K562 (cell line): Measurements from ENCODE around the gene OSBP2. TPM values are rescaled to one million over a fixed set of nuclear protein-coding genes. Genes with fewer than 3 reads are reported as not detected.

Experiments used
- ATAC-seq: fragments of 200-7000 bp; cut with Tn5 transposase; 3 replicates; pipeline ENCODE4 v1.9.1; 2020; ENCODE audit warnings: moderate library complexity
- BruUV-seq: library from RNA; stranded (reverse); fragments of 400-500 nt; replicated peaks from 2 replicates; lab custom pipeline; 2021; lab: Mats Ljungman, UMichigan
- CTCF ChIA-PET: fragments of 300-600 bp; formaldehyde crosslinking; extraction: SDS; loops from one replicate; lab custom pipeline; 2021; ENCODE audit warnings: low intra/inter-chr PET ratio; lab: Yijun Ruan, JAX
- POLR2A ChIA-PET: fragments of 300-600, 350-650 bp; sonication (Branson Sonifier 250); formaldehyde crosslinking; extraction: SDS; loops from one replicate; lab custom pipeline; 2021; ENCODE audit warnings: antibody characterized with exemption, inconsistent platforms; lab: Yijun Ruan, JAX
- DNase-seq, 4 experiments: peaks; one replicate each; pipeline versions ENCODE4 v3.0.0 to v3.0.0-alpha.2; 2011 to 2018; ENCODE audit warnings: low spot score in 3 of 4, mixed read lengths in 3 of 4; ENCODE audit errors: extremely low read depth in 1 of 4
- FAIRE-seq: peaks from 2 replicates; lab custom pipeline; 2011; peaks lifted over from hg19 to GRCh38; lab: Jason Lieb, UNC
- H2AFZ ChIP-seq: 2 replicates; pipeline ENCODE4 v1.6.0; 2011; ENCODE audit warnings: low read depth, low read length, control low read depth, inconsistent platforms
- H3K27ac ChIP-seq: fragments of 200-600 bp; 3 replicates; pipeline ENCODE4 v1.8.0; 2011; ENCODE audit warnings: low read depth, mild to moderate bottlenecking, control low read depth, inconsistent platforms, low read length, moderate library complexity, mixed read lengths; ENCODE audit errors: extremely low read depth
- H3K27me3 ChIP-seq, 2 experiments: fragments of 300-600 bp in 1 of 2; 2 replicates in 1 of 2; 3 replicates in 1 of 2; pipeline versions ENCODE4 v1.6.0 to v1.8.0; 2011; ENCODE audit warnings: inconsistent platforms in 2 of 2, low read length in 2 of 2, mild to moderate bottlenecking in 1 of 2, mixed read lengths in 1 of 2, moderate library complexity in 1 of 2; ENCODE audit not compliant: control insufficient read depth in 2 of 2, insufficient read depth in 2 of 2
- H3K36me3 ChIP-seq: fragments of 300-600 bp; 3 replicates; pipeline ENCODE4 v1.8.0; 2011; ENCODE audit warnings: mild to moderate bottlenecking, low read length, inconsistent platforms; ENCODE audit not compliant: control insufficient read depth, insufficient read depth
- H3K4me1 ChIP-seq, 2 experiments: fragments of 200-600 bp in 1 of 2; replicated peaks in 1 of 2; 2 replicates in 1 of 2; 3 replicates in 1 of 2; pipeline versions ENCODE4 v1.5.1 to v1.8.0; 2011; ENCODE audit warnings: inconsistent platforms in 2 of 2, low read length in 2 of 2, mild to moderate bottlenecking in 1 of 2, mixed read lengths in 1 of 2, moderate library complexity in 1 of 2; ENCODE audit not compliant: control insufficient read depth in 2 of 2, insufficient read depth in 2 of 2
- H3K4me2 ChIP-seq: 2 replicates; pipeline ENCODE4 v1.6.1; 2011; ENCODE audit warnings: low read length, control low read depth, inconsistent platforms, mixed read lengths; ENCODE audit not compliant: insufficient read depth
- H3K4me3 ChIP-seq: fragments of 200-600 bp; sonication (generic), shearing (Covaris generic); 2 replicates; pipeline ENCODE4 v1.5.1; 2016; ENCODE audit warnings: control low read depth, inconsistent platforms
- H3K79me2 ChIP-seq: fragments of 200-600 bp; 3 replicates; pipeline ENCODE4 v1.8.0; 2011; ENCODE audit warnings: low read length, inconsistent platforms; ENCODE audit not compliant: control insufficient read depth, insufficient read depth
- H3K9ac ChIP-seq, 2 experiments: 2 replicates each; pipeline versions ENCODE4 v1.6.0 to v1.6.1; 2011; ENCODE audit warnings: low read depth in 2 of 2, low read length in 2 of 2, control low read depth in 1 of 2, inconsistent platforms in 1 of 2, mild to moderate bottlenecking in 1 of 2, mixed read lengths in 1 of 2; ENCODE audit not compliant: insufficient read depth in 1 of 2
- H3K9me1 ChIP-seq: one replicate; pipeline ENCODE4 v1.6.0; 2011; ENCODE audit warnings: inconsistent platforms, mild to moderate bottlenecking, low read length, moderate library complexity; ENCODE audit not compliant: control insufficient read depth, insufficient read depth
- H3K9me3 ChIP-seq: replicated peaks from 2 replicates; pipeline ENCODE4 v1.5.1; 2011; ENCODE audit warnings: low read depth, low read length, inconsistent platforms; ENCODE audit not compliant: control insufficient read depth, insufficient read depth
- H4K20me1 ChIP-seq: replicated peaks from 2 replicates; pipeline ENCODE4 v1.6.1; 2011; ENCODE audit warnings: low read length, inconsistent platforms, mixed read lengths; ENCODE audit not compliant: control insufficient read depth, insufficient read depth
- ELF4 ChIP-seq: fragments of 450-650 bp; formaldehyde crosslinking; IDR thresholded peaks from 2 replicates; pipeline ENCODE4 v1.4.0; 2022; ENCODE audit warnings: missing genetic modification characterization
- POU5F1 ChIP-seq: fragments of 150-350 bp; IDR thresholded peaks from 2 replicates; pipeline ENCODE4 v1.6.1; 2014; ENCODE audit warnings: borderline replicate concordance, low read length, low read depth, mild to moderate bottlenecking; ENCODE audit not compliant: partially characterized antibody
- TRIM28 ChIP-seq: fragments of 450-650 bp; IDR thresholded peaks from 2 replicates; pipeline ENCODE4 v1.6.1; 2017
- ZKSCAN1 ChIP-seq: fragments of 150-350 bp; IDR thresholded peaks from 2 replicates; pipeline ENCODE4 v1.6.1; 2016; ENCODE audit warnings: low read depth, low read length
- WGBS: fragments of 100-300 bp; shearing (Covaris generic); methylation state at CpG from one replicate; pipeline ENCODE4 v1.1.6; 2016; ENCODE audit warnings: low coverage, mixed read lengths; ENCODE audit not compliant: insufficient coverage; ENCODE audit errors: missing lambda C conversion rate; 5-methylcytosine and 5-hydroxymethylcytosine counted together
- in situ Hi-C: fragments of 300-500 bp; cut with MboI; formaldehyde crosslinking; loops from 4 replicates; pipeline ENCODE4 v1.15.0; 2018; ENCODE audit warnings: inconsistent platforms, mixed read lengths
- intact Hi-C: fragments of 100-400 bp; cut with micrococcal nuclease; formaldehyde crosslinking; loops from 2 replicates; pipeline ENCODE4 v1.14.2; 2022
- polyA plus RNA-seq, 8 experiments: library from polyadenylated mRNA; depleted of rRNA in 4 of 8; stranded (reverse) in 5 of 8; unstranded in 3 of 8; fragments of >200 nt; fragmentation: Nextera tagmentation in 2 of 8; fragmentation: Illumina TruSeq in 1 of 8; extraction: Ambion mirVana in 2 of 8; extraction: Trizol in 1 of 8; gene quantifications; 2 replicates each; pipeline versions ENCODE4 v1.2.1 to v1.2.3, GENCODE V29; 2011 to 2014; ENCODE audit warnings: inconsistent platforms in 1 of 8, missing spikeins in 1 of 8
- total RNA-seq, 7 experiments: library from RNA; depleted of rRNA in 6 of 7; stranded (reverse); fragments of >200 nt in 6 of 7; fragmentation: Illumina TruSeq in 2 of 7; extraction: Trizol in 2 of 7; gene quantifications; 2 replicates each; pipeline versions ENCODE4 v1.2.1 to v1.2.3, GENCODE V29; 2011 to 2021; ENCODE audit warnings: low replicate concordance in 1 of 7
- TF ChIP-seq, protein P1 (sequence below): fragments of 250-450 bp; sonication (Bioruptor Pico); IDR thresholded peaks from 2 replicates; pipeline ENCODE4 v1.5.1; 2021; ENCODE audit warnings: mild to moderate bottlenecking

OSBP2 gene
- total and polyA plus RNA-seq, 9 of the 15 experiments (the other 6 are each of a cell fraction or from before 2014, with no cell fraction given), result 0.52 to 29.5 (median 21.6) TPM

- TF ChIP-seq ZKSCAN1 (no peak), POU5F1 (no peak)
- TF ChIP-seq, all 486 proteins: peak for 0
Measured at GRCh38 chr22:30887453-30887852, 192.8 kb downstream of the OSBP2 start (continued).

GRCh38 chr22:30887861-30888260 is 193.2 kb downstream of the OSBP2 start:
- ChIA-PET CTCF (no interaction called here), POLR2A (no interaction called here)
- Histone ChIP-seq H4K20me1 (0 out of 2 replicates have a peak, but pooled peaks cover 6% of the 10 kb centered on the region), H2AFZ (no peak overlapping the region), H3K79me2 (peaks cover 24% of the 10 kb centered on the region), H3K4me2 (no peak overlapping the region), H3K36me3 (peaks cover 63% of the 10 kb centered on the region; the same call in 2 of the 3 replicates), H3K4me1 (peaks cover 9 to 38% of the 10 kb centered on the region in 2 experiments; a peak in 4 of 5 replicates), H3K9me3 (no peaks in the 10 kb centered on the region), H3K4me3 (no peak overlapping the region), H3K9me1 (no peaks in the 10 kb centered on the region), H3K9ac (no peak overlapping the region), H3K27ac (no peak overlapping the region), H3K27me3 (no peaks in the 10 kb centered on the region)
- TF ChIP-seq TRIM28 (no peak), ELF4 (CRISPR knock-in tag) (no peak)
- TF ChIP-seq, protein P1, sequence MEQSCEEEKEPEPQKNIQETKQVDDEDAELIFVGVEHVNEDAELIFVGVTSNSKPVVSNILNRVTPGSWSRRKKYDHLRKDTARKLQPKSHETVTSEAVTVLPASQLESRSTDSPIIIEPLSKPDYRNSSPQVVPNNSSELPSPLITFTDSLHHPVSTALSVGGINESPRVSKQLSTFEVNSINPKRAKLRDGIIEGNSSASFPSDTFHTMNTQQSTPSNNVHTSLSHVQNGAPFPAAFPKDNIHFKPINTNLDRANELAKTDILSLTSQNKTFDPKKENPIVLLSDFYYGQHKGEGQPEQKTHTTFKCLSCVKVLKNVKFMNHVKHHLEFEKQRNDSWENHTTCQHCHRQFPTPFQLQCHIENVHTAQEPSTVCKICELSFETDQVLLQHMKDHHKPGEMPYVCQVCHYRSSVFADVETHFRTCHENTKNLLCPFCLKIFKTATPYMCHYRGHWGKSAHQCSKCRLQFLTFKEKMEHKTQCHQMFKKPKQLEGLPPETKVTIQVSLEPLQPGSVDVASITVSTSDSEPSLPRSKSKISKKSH (CRISPR knock-in tag), result no peak
- intact Hi-C loops (no loop called here), in situ Hi-C loops (no loop called here)
- FAIRE-seq, result no peak
- BruUV-seq, result no TSS peak
- DNase-seq, result no peak
- ATAC-seq, result no peak
- 91% methylated on average over 3 of the region's 5 CpGs for WGBS
